Loucy (cell line): ENCODE data around the gene ATP11C.
"Not testable (repeated sequence)": the region's sequence is repeated elsewhere in the genome, so short reads cannot be mapped to it uniquely, and the experiment has no call there.

Experiments used
- H2AFZ ChIP-seq: fragments of 200-600 bp; sonication (generic); 2 replicates; pipeline ENCODE4 v1.6.0; 2016; ENCODE audit warnings: antibody characterized with exemption, mild to moderate bottlenecking, low read length, moderate library complexity
- H3F3A ChIP-seq: fragments of 200-600 bp; 2 replicates; pipeline ENCODE4 v1.6.0; 2016; ENCODE audit warnings: antibody characterized with exemption, low read depth, mild to moderate bottlenecking
- H3K27me3 ChIP-seq: fragments of 200-600 bp; sonication (generic); 2 replicates; pipeline ENCODE4 v1.6.1; 2014; ENCODE audit warnings: low read length, mild to moderate bottlenecking; ENCODE audit not compliant: insufficient read depth, poor library complexity, severe bottlenecking
- H3K36me3 ChIP-seq: fragments of 200-600 bp; sonication (generic); 2 replicates; pipeline ENCODE4 v1.6.1; 2016; ENCODE audit warnings: low read length; ENCODE audit not compliant: insufficient read depth
- H3K4me1 ChIP-seq: fragments of 200-600 bp; sonication (generic); 2 replicates; pipeline ENCODE4 v1.5.1; 2014; ENCODE audit warnings: low read length, mild to moderate bottlenecking; ENCODE audit not compliant: insufficient read depth, poor library complexity, severe bottlenecking
- H3K4me2 ChIP-seq: fragments of 200-600 bp; sonication (generic); 2 replicates; pipeline ENCODE4 v1.6.0; 2014; ENCODE audit warnings: antibody characterized with exemption, low read length, low read depth, mild to moderate bottlenecking; ENCODE audit not compliant: poor library complexity, severe bottlenecking
- H3K4me3 ChIP-seq: fragments of 200-600 bp; sonication (generic); 2 replicates; pipeline ENCODE4 v1.5.1; 2014; ENCODE audit warnings: low read length, mild to moderate bottlenecking, mixed read lengths; ENCODE audit not compliant: poor library complexity, severe bottlenecking
- H3K79me2 ChIP-seq: fragments of 200-600 bp; sonication (generic); 2 replicates; pipeline ENCODE4 v1.6.1; 2014; ENCODE audit warnings: low read length; ENCODE audit not compliant: insufficient read depth
- H3K9ac ChIP-seq: fragments of 200-600 bp; sonication (generic); 2 replicates; pipeline ENCODE4 v1.6.0; 2014; ENCODE audit warnings: mild to moderate bottlenecking, low read depth, low read length, moderate library complexity; ENCODE audit not compliant: poor library complexity, severe bottlenecking
- H3K9me2 ChIP-seq: fragments of 200-600 bp; sonication (generic); replicated peaks from 2 replicates; pipeline ENCODE4 v1.6.1; 2016; ENCODE audit warnings: low read depth, low read length, mixed read lengths
- H3K9me3 ChIP-seq: fragments of 200-600 bp; sonication (generic); 2 replicates; pipeline ENCODE4 v1.6.1; 2014; ENCODE audit warnings: mild to moderate bottlenecking, antibody characterized with exemption, low read length, low read depth; ENCODE audit not compliant: insufficient read depth
- H4K20me1 ChIP-seq: fragments of 200-600 bp; sonication (generic); 2 replicates; pipeline ENCODE4 v1.6.0; 2014; ENCODE audit warnings: antibody characterized with exemption, low read length, mild to moderate bottlenecking; ENCODE audit not compliant: insufficient read depth, poor library complexity, severe bottlenecking
- EZH2phosphoT487 ChIP-seq: fragments of 200-600 bp; IDR thresholded peaks from 2 replicates; pipeline ENCODE4 v1.6.1; 2018; ENCODE audit warnings: antibody characterized with exemption, mild to moderate bottlenecking, moderate library complexity, borderline replicate concordance
- TF ChIP-seq, protein P1 (sequence below): fragments of 200-600 bp; sonication (generic); conservative IDR thresholded peaks from 2 replicates; pipeline ENCODE4 v1.5.1; 2014; ENCODE audit warnings: mild to moderate bottlenecking, antibody characterized with exemption, low read length

Gene ATP11C

DNA sequence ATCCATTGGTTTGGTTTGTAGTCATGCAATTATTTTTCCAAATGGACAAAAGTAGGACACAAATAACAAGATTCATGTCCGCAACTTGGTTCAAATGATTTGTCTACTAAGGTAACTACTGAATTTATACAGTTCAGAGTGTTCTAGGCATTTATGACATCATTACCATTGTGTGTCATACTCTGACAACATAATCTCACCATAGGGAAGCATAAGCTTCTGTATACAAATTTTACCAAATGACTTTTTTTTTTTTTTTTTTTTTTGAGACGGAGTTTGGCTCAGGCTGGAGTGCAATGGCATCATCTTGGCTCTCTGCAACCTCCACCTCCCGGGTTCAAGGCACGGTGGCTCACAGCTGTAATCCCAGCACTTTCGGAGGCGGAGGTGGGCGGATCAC lies 32.6 kb upstream of the ATP11C start, which contains the start of gene CXorf66:
CXorf66 (minus strand) TSS at position 101 of the 400 bp plus-strand sequence; CDS start at position 76, 25 bp downstream.
- no peak within 1 kb of the TSS for H3K4me2 ChIP-seq
- no peak within 1 kb of the TSS for H3K4me3 ChIP-seq
- H3K79me2 ChIP-seq: no peaks in the 10 kb centered on the region
- no peak within 1 kb of the TSS for H2AFZ ChIP-seq
- H3K27me3 ChIP-seq: no peaks in the 10 kb centered on the region
- no peaks in the 10 kb centered on the region for H3K4me1 ChIP-seq
- no peaks in the 10 kb centered on the region for H3K9me3 ChIP-seq
- no peaks in the 10 kb centered on the region for H3K36me3 ChIP-seq
- H3K9ac ChIP-seq: no peak within 1 kb of the TSS
- H4K20me1 ChIP-seq: no peaks in the 10 kb centered on the region
- no peaks in the 10 kb centered on the region for H3K9me2 ChIP-seq
- TF ChIP-seq, protein P1, sequence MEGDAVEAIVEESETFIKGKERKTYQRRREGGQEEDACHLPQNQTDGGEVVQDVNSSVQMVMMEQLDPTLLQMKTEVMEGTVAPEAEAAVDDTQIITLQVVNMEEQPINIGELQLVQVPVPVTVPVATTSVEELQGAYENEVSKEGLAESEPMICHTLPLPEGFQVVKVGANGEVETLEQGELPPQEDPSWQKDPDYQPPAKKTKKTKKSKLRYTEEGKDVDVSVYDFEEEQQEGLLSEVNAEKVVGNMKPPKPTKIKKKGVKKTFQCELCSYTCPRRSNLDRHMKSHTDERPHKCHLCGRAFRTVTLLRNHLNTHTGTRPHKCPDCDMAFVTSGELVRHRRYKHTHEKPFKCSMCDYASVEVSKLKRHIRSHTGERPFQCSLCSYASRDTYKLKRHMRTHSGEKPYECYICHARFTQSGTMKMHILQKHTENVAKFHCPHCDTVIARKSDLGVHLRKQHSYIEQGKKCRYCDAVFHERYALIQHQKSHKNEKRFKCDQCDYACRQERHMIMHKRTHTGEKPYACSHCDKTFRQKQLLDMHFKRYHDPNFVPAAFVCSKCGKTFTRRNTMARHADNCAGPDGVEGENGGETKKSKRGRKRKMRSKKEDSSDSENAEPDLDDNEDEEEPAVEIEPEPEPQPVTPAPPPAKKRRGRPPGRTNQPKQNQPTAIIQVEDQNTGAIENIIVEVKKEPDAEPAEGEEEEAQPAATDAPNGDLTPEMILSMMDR: no peak
- TF ChIP-seq EZH2phosphoT487: no peak
- no peaks in the 10 kb centered on the region for H3F3A ChIP-seq

DNA sequence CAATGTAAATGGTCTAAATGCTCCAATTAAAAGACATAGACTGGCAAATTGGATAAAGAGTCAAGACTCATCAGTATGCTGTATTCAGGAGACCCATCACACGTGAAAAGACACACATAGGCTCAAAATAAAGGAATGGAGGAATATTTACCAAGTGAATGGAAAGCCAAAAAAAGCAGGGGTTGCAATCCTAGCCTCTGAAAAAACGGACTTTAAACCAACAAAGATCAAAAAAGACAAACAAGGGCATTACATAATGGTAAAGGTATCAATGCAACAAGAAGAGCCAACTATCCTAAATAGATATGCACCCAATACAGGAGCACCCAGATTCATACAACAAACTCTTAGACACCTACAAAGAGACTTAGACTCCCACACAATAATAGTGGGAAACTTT lies 28.2 kb upstream of the ATP11C start:
- H3K36me3 ChIP-seq, H3K4me3 ChIP-seq, H3K4me1 ChIP-seq, H4K20me1 ChIP-seq, H3K9me2 ChIP-seq, H2AFZ ChIP-seq, H3F3A ChIP-seq, H3K27me3 ChIP-seq, H3K9me3 ChIP-seq, H3K4me2 ChIP-seq, H3K9ac ChIP-seq, H3K79me2 ChIP-seq: not testable (repeated sequence)

DNA sequence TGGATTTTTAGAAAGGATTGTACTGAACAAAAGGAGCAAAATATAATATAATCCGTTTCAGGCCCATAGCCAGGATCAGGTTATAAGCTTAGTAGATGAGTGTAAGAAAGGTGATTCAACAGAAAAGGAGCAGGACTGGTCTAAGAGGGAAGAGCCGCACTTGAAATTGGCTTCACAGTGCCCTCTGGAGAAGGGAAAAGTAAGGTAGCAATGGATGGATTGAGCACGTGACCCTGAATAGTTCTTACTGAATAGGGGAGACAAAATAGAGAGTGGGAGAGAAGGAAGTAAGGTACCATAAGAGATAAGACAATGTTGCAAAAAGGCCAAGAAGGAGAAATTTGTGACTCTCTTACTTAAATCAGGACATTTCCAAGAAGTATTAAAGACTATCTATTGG lies 16.9 kb upstream of the ATP11C start:
- H3K4me1 ChIP-seq: no peaks in the 10 kb centered on the region
- TF ChIP-seq, protein P1: no peak
- TF ChIP-seq EZH2phosphoT487: no peak
- H3K27me3 ChIP-seq: no peaks in the 10 kb centered on the region
- H2AFZ ChIP-seq: no peak overlapping the region
- H3K9me2 ChIP-seq: no peaks in the 10 kb centered on the region
- H3F3A ChIP-seq: no peaks in the 10 kb centered on the region
- H3K36me3 ChIP-seq: no peaks in the 10 kb centered on the region
- no peaks in the 10 kb centered on the region for H3K9me3 ChIP-seq
- H3K4me3 ChIP-seq: no peak overlapping the region
- H3K79me2 ChIP-seq: no peaks in the 10 kb centered on the region
- H3K4me2 ChIP-seq: no peak overlapping the region
- no peaks in the 10 kb centered on the region for H4K20me1 ChIP-seq
- no peak overlapping the region for H3K9ac ChIP-seq

DNA sequence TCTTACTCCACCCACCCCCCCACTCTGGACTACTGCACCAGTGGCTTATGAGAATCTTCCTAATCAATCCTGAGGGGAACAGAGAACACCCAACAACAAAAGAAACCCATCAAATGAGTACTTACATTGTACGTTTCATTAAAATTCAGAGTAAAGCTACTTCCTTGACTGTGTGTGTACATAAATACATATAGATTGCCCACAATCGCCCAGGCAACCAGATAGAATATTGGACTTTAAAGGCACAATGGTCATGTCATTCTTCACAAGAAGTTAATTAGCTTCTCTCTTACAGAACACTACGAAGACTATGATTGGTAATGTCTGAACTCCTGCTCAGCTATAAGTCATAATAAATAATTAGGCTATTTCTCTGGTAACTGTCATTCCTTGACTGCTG lies 12.2 kb upstream of the ATP11C start:
- no peaks in the 10 kb centered on the region for H3K27me3 ChIP-seq
- H3K4me3 ChIP-seq: no peak overlapping the region
- TF ChIP-seq, protein P1: no peak
- no peak for TF ChIP-seq EZH2phosphoT487
- no peak overlapping the region for H3K4me2 ChIP-seq
- no peaks in the 10 kb centered on the region for H3K9me3 ChIP-seq
- no peaks in the 10 kb centered on the region for H4K20me1 ChIP-seq
- H3K79me2 ChIP-seq: no peaks in the 10 kb centered on the region
- no peak overlapping the region for H2AFZ ChIP-seq
- no peaks in the 10 kb centered on the region for H3F3A ChIP-seq
- H3K9ac ChIP-seq: no peak overlapping the region
- no peaks in the 10 kb centered on the region for H3K36me3 ChIP-seq
- no peaks in the 10 kb centered on the region for H3K9me2 ChIP-seq
- no peaks in the 10 kb centered on the region for H3K4me1 ChIP-seq
